ENCODE measurements around the gene NHERF2.

Gene NHERF2

GRCh38 chr16:1993731-1994131 lies 33.0 kb upstream of the NHERF2 start:
- H3K36me3 ChIP-seq, result peaks cover 27% of the 10 kb centered on the region
- no peak overlapping the region for H3K4me3 ChIP-seq (ENCODE audit: low read depth, low read length)
- peaks cover 28% of the 10 kb centered on the region for H3K27me3 ChIP-seq
- TF ChIP-seq, protein P1, sequence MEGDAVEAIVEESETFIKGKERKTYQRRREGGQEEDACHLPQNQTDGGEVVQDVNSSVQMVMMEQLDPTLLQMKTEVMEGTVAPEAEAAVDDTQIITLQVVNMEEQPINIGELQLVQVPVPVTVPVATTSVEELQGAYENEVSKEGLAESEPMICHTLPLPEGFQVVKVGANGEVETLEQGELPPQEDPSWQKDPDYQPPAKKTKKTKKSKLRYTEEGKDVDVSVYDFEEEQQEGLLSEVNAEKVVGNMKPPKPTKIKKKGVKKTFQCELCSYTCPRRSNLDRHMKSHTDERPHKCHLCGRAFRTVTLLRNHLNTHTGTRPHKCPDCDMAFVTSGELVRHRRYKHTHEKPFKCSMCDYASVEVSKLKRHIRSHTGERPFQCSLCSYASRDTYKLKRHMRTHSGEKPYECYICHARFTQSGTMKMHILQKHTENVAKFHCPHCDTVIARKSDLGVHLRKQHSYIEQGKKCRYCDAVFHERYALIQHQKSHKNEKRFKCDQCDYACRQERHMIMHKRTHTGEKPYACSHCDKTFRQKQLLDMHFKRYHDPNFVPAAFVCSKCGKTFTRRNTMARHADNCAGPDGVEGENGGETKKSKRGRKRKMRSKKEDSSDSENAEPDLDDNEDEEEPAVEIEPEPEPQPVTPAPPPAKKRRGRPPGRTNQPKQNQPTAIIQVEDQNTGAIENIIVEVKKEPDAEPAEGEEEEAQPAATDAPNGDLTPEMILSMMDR (IDR thresholded peaks at IDR 0.05; ENCODE audit: low read depth, low read length), result no peak
- no peaks in the 10 kb centered on the region for H3K4me1 ChIP-seq
- peaks cover 10% of the 10 kb centered on the region for H3K9me3 ChIP-seq
- DNase-seq, result no peak

GRCh38 chr16:1997494-1998359 lies 29.0 kb upstream of the NHERF2 start:
- H3K9me3 ChIP-seq, result peaks cover 1% of the 10 kb centered on the region; the same call in 1 of the 2 replicates
- no peak overlapping the region for H3K4me3 ChIP-seq (ENCODE audit: low read depth, low read length)
- no peak for DNase-seq
- H3K27me3 ChIP-seq, result no peaks in the 10 kb centered on the region
- H3K36me3 ChIP-seq, result peaks cover 67% of the 10 kb centered on the region
- TF ChIP-seq, protein P1 (IDR thresholded peaks at IDR 0.05; ENCODE audit: low read depth, low read length), result no peak
- H3K4me1 ChIP-seq, result no peaks in the 10 kb centered on the region

DNA sequence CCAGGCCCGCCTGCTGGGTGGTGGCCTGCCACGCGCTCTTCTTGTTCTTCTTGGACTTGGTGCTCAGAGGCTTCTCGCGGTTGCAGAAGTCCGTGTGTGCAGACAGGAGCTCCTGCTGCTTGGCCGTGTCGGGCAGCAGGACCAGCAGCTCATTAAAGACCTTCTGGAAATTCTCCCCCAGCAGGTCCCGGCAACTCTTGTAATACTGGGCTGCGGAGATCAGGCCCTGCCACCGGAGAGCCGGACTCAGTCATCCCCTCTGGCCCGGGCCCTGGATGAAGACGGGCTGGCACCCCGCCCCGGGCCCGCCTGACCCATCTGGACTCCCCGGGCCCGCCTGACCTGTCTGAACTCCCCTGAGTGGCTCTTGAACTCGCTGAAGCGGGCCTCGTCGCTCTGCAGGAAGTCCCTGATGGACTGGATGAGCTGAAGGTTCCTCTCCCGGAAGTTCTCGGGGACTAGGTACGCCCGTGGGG lies 28.3 kb upstream of the NHERF2 start:
- Histone ChIP-seq H3K4me1 (no peaks in the 10 kb centered on the region; the same call in 1 of the 2 replicates), H3K4me3 (ENCODE audit: low read depth, low read length) (no peak overlapping the region), H3K27me3 (no peaks in the 10 kb centered on the region), H3K9me3 (no peaks in the 10 kb centered on the region), H3K36me3 (peaks cover 74% of the 10 kb centered on the region)
- TF ChIP-seq, protein P1 (IDR thresholded peaks at IDR 0.05; ENCODE audit: low read depth, low read length), result no peak
- DNase-seq, result no peak

DNA sequence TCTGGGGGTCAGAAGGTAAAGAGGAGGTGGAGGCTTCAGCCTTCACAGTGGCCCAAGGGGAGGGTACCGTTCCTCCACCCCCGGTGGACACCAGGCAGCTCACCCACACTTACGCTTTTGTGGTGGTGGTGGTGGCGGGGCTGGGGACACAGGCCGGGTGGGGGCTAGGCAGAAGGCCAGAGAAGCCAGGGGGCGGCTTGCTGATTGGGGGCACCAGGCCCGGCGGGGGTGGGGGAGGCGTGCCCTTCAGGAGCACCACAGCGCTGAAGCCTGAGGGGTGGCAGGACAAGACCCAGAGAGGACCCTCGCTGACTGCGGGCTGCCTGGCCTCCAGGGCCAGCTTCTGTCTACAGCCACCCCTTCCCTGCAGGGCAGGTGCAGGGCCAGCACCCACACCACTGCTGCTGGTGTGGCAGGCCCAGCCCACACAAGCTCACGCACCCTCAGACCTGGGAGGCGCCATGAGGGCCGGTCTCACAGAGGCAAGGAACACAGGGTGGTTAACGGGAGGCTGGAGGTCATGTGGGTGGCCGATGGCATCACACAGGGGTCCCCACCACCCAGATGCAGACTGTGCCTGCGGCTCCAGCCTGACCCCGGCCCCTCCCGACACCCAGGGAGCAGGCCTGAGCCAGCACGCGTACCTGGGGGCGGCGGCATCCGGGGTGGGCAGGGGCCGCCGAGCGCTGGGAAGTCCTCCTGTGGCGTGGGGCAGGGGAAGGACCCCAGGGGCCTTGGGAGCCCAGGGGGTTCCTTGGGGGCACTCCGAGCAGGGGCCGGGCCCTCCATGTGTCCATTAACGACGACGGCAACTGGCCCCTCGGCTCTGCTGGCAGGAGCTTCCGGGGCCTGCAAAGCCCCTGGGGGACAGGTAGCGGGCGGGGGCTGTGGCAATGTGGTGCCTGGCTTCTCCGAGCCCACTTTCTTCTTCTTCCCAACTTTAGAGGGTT lies 27.6 kb upstream of the NHERF2 start:
- peaks cover 77% of the 10 kb centered on the region for H3K36me3 ChIP-seq
- H3K4me1 ChIP-seq, result peaks cover 2% of the 10 kb centered on the region
- H3K9me3 ChIP-seq, result no peaks in the 10 kb centered on the region
- no peak overlapping the region for H3K4me3 ChIP-seq (ENCODE audit: low read depth, low read length)
- DNase-seq, result peak; percentile 10
- TF ChIP-seq, protein P1 (IDR thresholded peaks at IDR 0.05; ENCODE audit: low read depth, low read length), result no peak
- H3K27me3 ChIP-seq, result no peaks in the 10 kb centered on the region

- DNase-seq, result peak; percentile 10
- H3K27me3 ChIP-seq, result no peaks in the 10 kb centered on the region
- H3K4me3 ChIP-seq (ENCODE audit: low read depth, low read length), result no peak overlapping the region
- H3K4me1 ChIP-seq, result peaks cover 10% of the 10 kb centered on the region
- H3K9me3 ChIP-seq, result no peaks in the 10 kb centered on the region
- H3K36me3 ChIP-seq, result peaks cover 84% of the 10 kb centered on the region
- TF ChIP-seq, protein P1 (IDR thresholded peaks at IDR 0.05; ENCODE audit: low read depth, low read length), result no peak
Observed at GRCh38 chr16:1999866-2000514, 26.7 kb upstream of the NHERF2 start.
